Measurements from ENCODE around the gene CAAP1. TPM values are rescaled to one million over a fixed set of nuclear protein-coding genes. Genes with fewer than 3 reads are reported as not detected.

CAAP1 gene
- total RNA-seq, 1 experiment from 2014 or later: 42.6 TPM

DNA sequence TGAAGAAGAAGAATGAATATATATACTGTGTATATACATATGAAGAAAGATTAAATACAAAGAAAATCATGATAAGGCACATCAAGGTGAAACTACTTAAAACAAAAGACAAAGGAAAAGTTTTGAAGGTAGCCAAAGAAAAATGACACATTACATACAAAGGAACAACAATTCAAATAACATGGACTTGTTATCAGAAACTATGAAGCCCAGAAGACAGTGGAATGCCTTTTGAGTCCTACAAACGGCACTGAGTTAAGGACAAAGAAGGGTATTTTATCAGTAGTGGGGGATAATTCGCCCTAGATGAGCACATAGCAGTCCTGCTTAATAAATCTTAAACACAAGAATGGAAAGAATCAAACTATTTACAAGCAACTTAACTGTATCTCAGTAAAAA is 77.8 kb downstream of the CAAP1 start:
- Histone ChIP-seq H3K9me2 (replicated peaks; ENCODE audit: insufficient read depth, low read length) (no peaks in the 10 kb centered on the region), H2AFZ (ENCODE audit: low read length) (no peak overlapping the region), H3K9me3 (ENCODE audit: low read length) (no peaks in the 10 kb centered on the region), H3K27ac (ENCODE audit: low read length) (no peak overlapping the region), H3K36me3 (ENCODE audit: insufficient read depth, low read length) (no peaks in the 10 kb centered on the region), H3K9ac (ENCODE audit: low read length) (no peak overlapping the region), H3K4me2 (ENCODE audit: low read depth, low read length, poor library complexity, severe bottlenecking) (no peak overlapping the region), H3K4me3 (ENCODE audit: low read length) (no peak overlapping the region), H4K20me1 (ENCODE audit: insufficient read depth, low read depth, low read length) (no peaks in the 10 kb centered on the region), H3K27me3 (ENCODE audit: low read length) (no peaks in the 10 kb centered on the region), H3K4me1 (ENCODE audit: low read length) (no peaks in the 10 kb centered on the region), H3K79me2 (ENCODE audit: low read length) (no peaks in the 10 kb centered on the region)
- DNase-seq: no peak

- H3K36me3 ChIP-seq (ENCODE audit: insufficient read depth, low read length): no peaks in the 10 kb centered on the region
- H3K4me1 ChIP-seq (ENCODE audit: low read length): no peaks in the 10 kb centered on the region
- no peak overlapping the region for H2AFZ ChIP-seq (ENCODE audit: low read length)
- H3K9me2 ChIP-seq (replicated peaks; ENCODE audit: insufficient read depth, low read length): no peaks in the 10 kb centered on the region
- no peak for DNase-seq
- H3K9me3 ChIP-seq (ENCODE audit: low read length): no peaks in the 10 kb centered on the region
- H3K27me3 ChIP-seq (ENCODE audit: low read length): no peaks in the 10 kb centered on the region
- no peak overlapping the region for H3K4me3 ChIP-seq (ENCODE audit: low read length)
- no peak overlapping the region for H3K27ac ChIP-seq (ENCODE audit: low read length)
- H4K20me1 ChIP-seq (ENCODE audit: insufficient read depth, low read depth, low read length): no peaks in the 10 kb centered on the region
- no peak overlapping the region for H3K9ac ChIP-seq (ENCODE audit: low read length)
- H3K4me2 ChIP-seq (ENCODE audit: low read depth, low read length, poor library complexity, severe bottlenecking): no peak overlapping the region
- H3K79me2 ChIP-seq (ENCODE audit: low read length): no peaks in the 10 kb centered on the region
These were observed 79.4 kb downstream of the CAAP1 start for GRCh38 chr9:26813247-26813646.

GRCh38 chr9:26812217-26812616 is 80.4 kb downstream of the CAAP1 start:
- Histone ChIP-seq H3K4me1 (ENCODE audit: low read length) (no peaks in the 10 kb centered on the region), H3K36me3 (ENCODE audit: insufficient read depth, low read length) (no peaks in the 10 kb centered on the region), H3K27me3 (ENCODE audit: low read length) (no peaks in the 10 kb centered on the region), H3K4me2 (ENCODE audit: low read depth, low read length, poor library complexity, severe bottlenecking) (no peak overlapping the region), H3K79me2 (ENCODE audit: low read length) (no peaks in the 10 kb centered on the region), H3K9me3 (ENCODE audit: low read length) (no peaks in the 10 kb centered on the region), H3K27ac (ENCODE audit: low read length) (no peak overlapping the region), H3K9me2 (replicated peaks; ENCODE audit: insufficient read depth, low read length) (no peaks in the 10 kb centered on the region), H4K20me1 (ENCODE audit: insufficient read depth, low read depth, low read length) (no peaks in the 10 kb centered on the region), H3K9ac (ENCODE audit: low read length) (no peak overlapping the region), H3K4me3 (ENCODE audit: low read length) (no peak overlapping the region), H2AFZ (ENCODE audit: low read length) (no peak overlapping the region)
- DNase-seq: no peak

DNA sequence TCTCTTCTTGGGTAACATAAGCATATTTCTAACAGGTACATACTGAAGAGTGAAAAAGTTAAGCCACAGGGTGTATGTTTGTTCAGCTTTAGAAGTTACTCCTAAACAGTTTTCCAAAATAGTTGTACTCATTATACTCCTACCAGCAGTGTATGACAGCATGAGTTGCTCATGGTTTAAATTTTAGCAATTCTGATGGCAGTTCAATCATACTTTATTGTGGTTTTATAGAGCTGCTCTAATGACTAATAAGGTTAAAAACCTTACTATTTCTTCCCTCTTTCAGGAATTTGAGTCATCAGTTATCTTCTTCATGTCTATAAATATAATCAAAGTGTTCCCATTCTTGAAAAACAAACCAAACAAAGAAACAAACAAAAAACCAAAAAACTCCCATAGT is 81.5 kb downstream of the CAAP1 start:
- Histone ChIP-seq H3K79me2 (ENCODE audit: low read length) (no peaks in the 10 kb centered on the region), H3K9ac (ENCODE audit: low read length) (no peak overlapping the region), H3K27me3 (ENCODE audit: low read length) (no peaks in the 10 kb centered on the region), H4K20me1 (ENCODE audit: insufficient read depth, low read depth, low read length) (no peaks in the 10 kb centered on the region), H3K4me1 (ENCODE audit: low read length) (no peaks in the 10 kb centered on the region), H3K9me3 (ENCODE audit: low read length) (no peaks in the 10 kb centered on the region), H3K27ac (ENCODE audit: low read length) (no peak overlapping the region), H3K4me3 (ENCODE audit: low read length) (no peak overlapping the region), H3K9me2 (replicated peaks; ENCODE audit: insufficient read depth, low read length) (no peaks in the 10 kb centered on the region), H3K36me3 (ENCODE audit: insufficient read depth, low read length) (no peaks in the 10 kb centered on the region), H2AFZ (ENCODE audit: low read length) (no peak overlapping the region), H3K4me2 (ENCODE audit: low read depth, low read length, poor library complexity, severe bottlenecking) (no peak overlapping the region)
- no peak for DNase-seq

GRCh38 chr9:26809795-26810194 is 82.8 kb downstream of the CAAP1 start:
- Histone ChIP-seq H3K4me3 (ENCODE audit: low read length) (no peak overlapping the region), H3K27ac (ENCODE audit: low read length) (no peak overlapping the region), H2AFZ (ENCODE audit: low read length) (no peak overlapping the region), H3K9me3 (ENCODE audit: low read length) (no peaks in the 10 kb centered on the region), H3K36me3 (ENCODE audit: insufficient read depth, low read length) (no peaks in the 10 kb centered on the region), H3K27me3 (ENCODE audit: low read length) (no peaks in the 10 kb centered on the region), H3K4me1 (ENCODE audit: low read length) (no peaks in the 10 kb centered on the region), H3K9ac (ENCODE audit: low read length) (no peak overlapping the region), H3K79me2 (ENCODE audit: low read length) (no peaks in the 10 kb centered on the region), H3K4me2 (ENCODE audit: low read depth, low read length, poor library complexity, severe bottlenecking) (no peak overlapping the region), H3K9me2 (replicated peaks; ENCODE audit: insufficient read depth, low read length) (no peaks in the 10 kb centered on the region), H4K20me1 (ENCODE audit: insufficient read depth, low read depth, low read length) (no peaks in the 10 kb centered on the region)
- DNase-seq: no peak

DNA sequence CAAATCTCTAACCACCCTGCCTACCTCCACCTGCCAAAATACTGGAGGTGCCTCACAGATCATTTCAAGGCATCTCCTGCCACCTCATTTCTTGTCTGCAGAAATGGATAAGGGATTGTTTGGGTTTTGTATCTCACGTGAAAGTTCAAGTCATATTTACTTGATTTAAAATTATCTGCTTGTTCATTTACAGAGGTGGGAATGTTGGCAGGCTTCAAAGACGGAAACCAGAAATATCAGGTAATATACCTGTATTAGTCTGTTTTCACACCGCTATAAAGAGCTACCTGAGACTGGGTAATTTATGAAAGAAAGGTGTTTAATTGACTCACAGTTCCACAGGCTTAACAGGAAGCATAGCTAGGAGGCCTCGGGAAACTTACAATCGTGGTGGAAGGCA is 85.4 kb downstream of the CAAP1 start:
- H3K27ac ChIP-seq (ENCODE audit: low read length): no peak overlapping the region
- H3K79me2 ChIP-seq (ENCODE audit: low read length): no peaks in the 10 kb centered on the region
- H4K20me1 ChIP-seq (ENCODE audit: insufficient read depth, low read depth, low read length): no peaks in the 10 kb centered on the region
- no peaks in the 10 kb centered on the region for H3K27me3 ChIP-seq (ENCODE audit: low read length)
- H3K9ac ChIP-seq (ENCODE audit: low read length): no peak overlapping the region
- no peaks in the 10 kb centered on the region for H3K36me3 ChIP-seq (ENCODE audit: insufficient read depth, low read length)
- H3K9me2 ChIP-seq (replicated peaks; ENCODE audit: insufficient read depth, low read length): no peaks in the 10 kb centered on the region
- H3K9me3 ChIP-seq (ENCODE audit: low read length): no peaks in the 10 kb centered on the region
- H3K4me1 ChIP-seq (ENCODE audit: low read length): no peaks in the 10 kb centered on the region
- no peak overlapping the region for H3K4me2 ChIP-seq (ENCODE audit: low read depth, low read length, poor library complexity, severe bottlenecking)
- H2AFZ ChIP-seq (ENCODE audit: low read length): no peak overlapping the region
- DNase-seq: no peak
- no peak overlapping the region for H3K4me3 ChIP-seq (ENCODE audit: low read length)

DNA sequence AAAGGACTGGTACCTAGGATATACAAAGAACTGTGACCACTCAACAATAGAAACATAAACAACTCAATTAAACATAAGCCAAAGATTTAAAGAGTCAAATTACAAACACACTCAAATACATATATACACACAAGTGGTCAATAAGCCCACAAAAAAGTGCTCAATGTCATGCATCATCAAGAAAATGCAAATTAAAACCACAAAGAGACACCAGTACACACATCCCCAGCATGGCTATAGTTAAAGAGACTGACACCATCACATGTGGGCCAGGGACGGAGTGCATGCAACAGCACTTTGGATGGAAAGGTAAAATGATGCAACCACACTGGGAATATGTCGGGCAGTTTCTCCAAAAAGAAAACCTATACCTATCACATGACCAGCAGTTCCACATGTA is 89.7 kb downstream of the CAAP1 start:
- Histone ChIP-seq H3K9me2 (replicated peaks; ENCODE audit: insufficient read depth, low read length) (no peaks in the 10 kb centered on the region), H3K27me3 (ENCODE audit: low read length) (no peaks in the 10 kb centered on the region), H3K27ac (ENCODE audit: low read length) (no peak overlapping the region), H2AFZ (ENCODE audit: low read length) (no peak overlapping the region), H3K9ac (ENCODE audit: low read length) (no peak overlapping the region), H3K79me2 (ENCODE audit: low read length) (no peaks in the 10 kb centered on the region), H3K36me3 (ENCODE audit: insufficient read depth, low read length) (no peaks in the 10 kb centered on the region), H3K4me2 (ENCODE audit: low read depth, low read length, poor library complexity, severe bottlenecking) (no peak overlapping the region), H4K20me1 (ENCODE audit: insufficient read depth, low read depth, low read length) (no peaks in the 10 kb centered on the region), H3K4me3 (ENCODE audit: low read length) (no peak overlapping the region), H3K9me3 (ENCODE audit: low read length) (no peaks in the 10 kb centered on the region), H3K4me1 (ENCODE audit: low read length) (no peaks in the 10 kb centered on the region)
- no peak for DNase-seq

GRCh38 chr9:26801772-26802171 is 90.8 kb downstream of the CAAP1 start:
- no peaks in the 10 kb centered on the region for H3K27me3 ChIP-seq (ENCODE audit: low read length)
- H3K9me3 ChIP-seq (ENCODE audit: low read length): no peaks in the 10 kb centered on the region
- H3K9me2 ChIP-seq (replicated peaks; ENCODE audit: insufficient read depth, low read length): no peaks in the 10 kb centered on the region
- H3K79me2 ChIP-seq (ENCODE audit: low read length): no peaks in the 10 kb centered on the region
- no peaks in the 10 kb centered on the region for H3K36me3 ChIP-seq (ENCODE audit: insufficient read depth, low read length)
- H3K9ac ChIP-seq (ENCODE audit: low read length): no peak overlapping the region
- no peak overlapping the region for H3K27ac ChIP-seq (ENCODE audit: low read length)
- H3K4me3 ChIP-seq (ENCODE audit: low read length): no peak overlapping the region
- no peaks in the 10 kb centered on the region for H3K4me1 ChIP-seq (ENCODE audit: low read length)
- DNase-seq: no peak
- H2AFZ ChIP-seq (ENCODE audit: low read length): no peak overlapping the region
- H4K20me1 ChIP-seq (ENCODE audit: insufficient read depth, low read depth, low read length): no peaks in the 10 kb centered on the region
- no peak overlapping the region for H3K4me2 ChIP-seq (ENCODE audit: low read depth, low read length, poor library complexity, severe bottlenecking)

- Histone ChIP-seq H3K9me2 (replicated peaks; ENCODE audit: insufficient read depth, low read length) (no peaks in the 10 kb centered on the region), H3K9ac (ENCODE audit: low read length) (no peak overlapping the region), H3K27ac (ENCODE audit: low read length) (no peak overlapping the region), H3K27me3 (ENCODE audit: low read length) (no peaks in the 10 kb centered on the region), H3K4me1 (ENCODE audit: low read length) (no peaks in the 10 kb centered on the region), H3K79me2 (ENCODE audit: low read length) (no peaks in the 10 kb centered on the region), H3K4me3 (ENCODE audit: low read length) (no peak overlapping the region), H3K9me3 (ENCODE audit: low read length) (no peaks in the 10 kb centered on the region), H3K4me2 (ENCODE audit: low read depth, low read length, poor library complexity, severe bottlenecking) (no peak overlapping the region), H3K36me3 (ENCODE audit: insufficient read depth, low read length) (no peaks in the 10 kb centered on the region), H4K20me1 (ENCODE audit: insufficient read depth, low read depth, low read length) (no peaks in the 10 kb centered on the region), H2AFZ (ENCODE audit: low read length) (no peak overlapping the region)
- no peak for DNase-seq
These were observed 92.3 kb downstream of the CAAP1 start for GRCh38 chr9:26800322-26800721.
